Measurements from ENCODE around the gene ABCA8. TPM values are rescaled to one million over a fixed set of nuclear protein-coding genes. Genes with fewer than 3 reads are reported as not detected.
"Not testable (repeated sequence)": the region's sequence is repeated elsewhere in the genome, so short reads cannot be mapped to it uniquely, and the experiment has no call there.

ABCA8 gene, protein sequence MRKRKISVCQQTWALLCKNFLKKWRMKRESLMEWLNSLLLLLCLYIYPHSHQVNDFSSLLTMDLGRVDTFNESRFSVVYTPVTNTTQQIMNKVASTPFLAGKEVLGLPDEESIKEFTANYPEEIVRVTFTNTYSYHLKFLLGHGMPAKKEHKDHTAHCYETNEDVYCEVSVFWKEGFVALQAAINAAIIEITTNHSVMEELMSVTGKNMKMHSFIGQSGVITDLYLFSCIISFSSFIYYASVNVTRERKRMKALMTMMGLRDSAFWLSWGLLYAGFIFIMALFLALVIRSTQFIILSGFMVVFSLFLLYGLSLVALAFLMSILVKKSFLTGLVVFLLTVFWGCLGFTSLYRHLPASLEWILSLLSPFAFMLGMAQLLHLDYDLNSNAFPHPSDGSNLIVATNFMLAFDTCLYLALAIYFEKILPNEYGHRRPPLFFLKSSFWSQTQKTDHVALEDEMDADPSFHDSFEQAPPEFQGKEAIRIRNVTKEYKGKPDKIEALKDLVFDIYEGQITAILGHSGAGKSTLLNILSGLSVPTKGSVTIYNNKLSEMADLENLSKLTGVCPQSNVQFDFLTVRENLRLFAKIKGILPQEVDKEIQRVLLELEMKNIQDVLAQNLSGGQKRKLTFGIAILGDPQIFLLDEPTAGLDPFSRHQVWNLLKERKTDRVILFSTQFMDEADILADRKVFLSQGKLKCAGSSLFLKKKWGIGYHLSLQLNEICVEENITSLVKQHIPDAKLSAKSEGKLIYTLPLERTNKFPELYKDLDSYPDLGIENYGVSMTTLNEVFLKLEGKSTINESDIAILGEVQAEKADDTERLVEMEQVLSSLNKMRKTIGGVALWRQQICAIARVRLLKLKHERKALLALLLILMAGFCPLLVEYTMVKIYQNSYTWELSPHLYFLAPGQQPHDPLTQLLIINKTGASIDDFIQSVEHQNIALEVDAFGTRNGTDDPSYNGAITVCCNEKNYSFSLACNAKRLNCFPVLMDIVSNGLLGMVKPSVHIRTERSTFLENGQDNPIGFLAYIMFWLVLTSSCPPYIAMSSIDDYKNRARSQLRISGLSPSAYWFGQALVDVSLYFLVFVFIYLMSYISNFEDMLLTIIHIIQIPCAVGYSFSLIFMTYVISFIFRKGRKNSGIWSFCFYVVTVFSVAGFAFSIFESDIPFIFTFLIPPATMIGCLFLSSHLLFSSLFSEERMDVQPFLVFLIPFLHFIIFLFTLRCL (N-terminal part only)
- total RNA-seq: 34.1 and 37.0 TPM in 2 replicates
- long read RNA-seq, transcript ABCA8-206 (6 exons, 1,502 nt): major isoform, 8 of 81 reads
- long read RNA-seq, transcript ABCA8-202 (7 exons, 1,622 nt): minor isoform, 5 of 81 reads
- long read RNA-seq, partial matches to known transcripts: 60 of 81 reads
- long read RNA-seq, other reads (novel, unspliced or antisense): 8 of 81 reads

DNA sequence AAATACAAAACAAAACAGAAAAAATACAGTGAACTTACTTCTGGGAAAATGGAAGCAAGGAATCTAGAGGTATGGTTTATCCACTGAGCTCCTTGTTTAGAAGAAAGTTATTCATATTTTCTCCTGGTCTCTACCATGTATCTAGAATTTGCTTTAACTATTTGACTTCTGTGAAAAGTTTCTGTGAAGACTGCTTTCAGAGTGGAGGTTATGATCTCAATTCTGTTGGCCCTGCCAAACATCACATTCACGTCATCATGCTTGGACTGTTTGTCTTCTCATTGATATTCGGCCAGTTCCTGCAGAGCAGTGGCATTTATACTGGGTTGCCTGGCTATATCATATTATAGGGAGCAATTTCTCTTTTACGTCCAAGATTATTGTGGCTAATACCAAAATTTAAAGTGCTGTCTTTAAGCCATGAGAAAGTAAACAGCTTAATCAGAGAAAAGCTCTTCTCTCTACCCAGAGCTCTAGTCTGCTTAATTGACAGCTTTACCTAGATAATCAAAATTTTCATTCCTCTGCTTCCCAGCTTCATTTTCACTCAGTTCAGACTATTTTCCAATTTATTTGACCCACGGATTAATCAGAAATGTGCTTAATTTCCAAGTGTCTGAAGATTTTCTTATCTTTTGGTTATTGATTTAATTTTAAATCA lies at the start of gene ABCA8:
TSS of gene ABCA8 (minus strand) at position 212 of the 661 bp plus-strand sequence. CDS start 13,358 bp downstream, outside the sequence.
- peak within 1 kb of the TSS; percentile 90 for H3K27ac Mint-ChIP-seq (ENCODE audit: unreplicated experiment)
- no peaks in the 10 kb centered on the region for H3K9me3 Mint-ChIP-seq (ENCODE audit: unreplicated experiment)
- DNase-seq (ENCODE audit: extremely low spot score, unreplicated experiment): no peak
- peak within 1 kb of the TSS; percentile 75 for H3K4me3 Mint-ChIP-seq (ENCODE audit: unreplicated experiment)
- TF ChIP-seq, protein P1, sequence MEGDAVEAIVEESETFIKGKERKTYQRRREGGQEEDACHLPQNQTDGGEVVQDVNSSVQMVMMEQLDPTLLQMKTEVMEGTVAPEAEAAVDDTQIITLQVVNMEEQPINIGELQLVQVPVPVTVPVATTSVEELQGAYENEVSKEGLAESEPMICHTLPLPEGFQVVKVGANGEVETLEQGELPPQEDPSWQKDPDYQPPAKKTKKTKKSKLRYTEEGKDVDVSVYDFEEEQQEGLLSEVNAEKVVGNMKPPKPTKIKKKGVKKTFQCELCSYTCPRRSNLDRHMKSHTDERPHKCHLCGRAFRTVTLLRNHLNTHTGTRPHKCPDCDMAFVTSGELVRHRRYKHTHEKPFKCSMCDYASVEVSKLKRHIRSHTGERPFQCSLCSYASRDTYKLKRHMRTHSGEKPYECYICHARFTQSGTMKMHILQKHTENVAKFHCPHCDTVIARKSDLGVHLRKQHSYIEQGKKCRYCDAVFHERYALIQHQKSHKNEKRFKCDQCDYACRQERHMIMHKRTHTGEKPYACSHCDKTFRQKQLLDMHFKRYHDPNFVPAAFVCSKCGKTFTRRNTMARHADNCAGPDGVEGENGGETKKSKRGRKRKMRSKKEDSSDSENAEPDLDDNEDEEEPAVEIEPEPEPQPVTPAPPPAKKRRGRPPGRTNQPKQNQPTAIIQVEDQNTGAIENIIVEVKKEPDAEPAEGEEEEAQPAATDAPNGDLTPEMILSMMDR (IDR thresholded peaks at IDR 0.05): no peak
- H3K27me3 Mint-ChIP-seq (ENCODE audit: unreplicated experiment): no peaks in the 10 kb centered on the region
- H3K4me1 Mint-ChIP-seq (ENCODE audit: unreplicated experiment): peaks cover 28% of the 10 kb centered on the region
- peaks cover 3% of the 10 kb centered on the region for H3K36me3 Mint-ChIP-seq (ENCODE audit: unreplicated experiment)

DNA sequence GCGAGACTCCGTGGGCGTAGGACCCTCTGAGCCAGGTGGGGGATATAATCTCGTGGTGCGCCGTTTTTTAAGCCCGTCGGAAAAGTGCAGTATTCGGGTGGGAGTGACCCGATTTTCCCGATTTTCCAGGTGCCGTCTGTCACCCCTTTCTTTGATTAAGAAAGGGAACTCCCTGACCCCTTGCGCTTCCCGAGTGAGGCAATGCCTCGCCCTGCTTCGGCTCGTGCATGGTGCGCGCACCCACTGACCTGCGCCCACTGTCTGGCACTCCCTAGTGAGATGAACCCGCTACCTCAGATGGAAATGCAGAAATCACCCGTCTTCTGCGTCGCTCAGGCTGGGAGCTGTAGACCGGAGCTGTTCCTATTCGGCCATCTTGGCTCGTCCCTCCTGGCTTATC lies 49.6 kb upstream of the ABCA8 start:
- not testable (repeated sequence) for H3K4me3 Mint-ChIP-seq (ENCODE audit: unreplicated experiment); H3K9me3 Mint-ChIP-seq (ENCODE audit: unreplicated experiment); H3K36me3 Mint-ChIP-seq (ENCODE audit: unreplicated experiment); H3K4me1 Mint-ChIP-seq (ENCODE audit: unreplicated experiment); H3K27ac Mint-ChIP-seq (ENCODE audit: unreplicated experiment); DNase-seq (ENCODE audit: extremely low spot score, unreplicated experiment); H3K27me3 Mint-ChIP-seq (ENCODE audit: unreplicated experiment)

DNA sequence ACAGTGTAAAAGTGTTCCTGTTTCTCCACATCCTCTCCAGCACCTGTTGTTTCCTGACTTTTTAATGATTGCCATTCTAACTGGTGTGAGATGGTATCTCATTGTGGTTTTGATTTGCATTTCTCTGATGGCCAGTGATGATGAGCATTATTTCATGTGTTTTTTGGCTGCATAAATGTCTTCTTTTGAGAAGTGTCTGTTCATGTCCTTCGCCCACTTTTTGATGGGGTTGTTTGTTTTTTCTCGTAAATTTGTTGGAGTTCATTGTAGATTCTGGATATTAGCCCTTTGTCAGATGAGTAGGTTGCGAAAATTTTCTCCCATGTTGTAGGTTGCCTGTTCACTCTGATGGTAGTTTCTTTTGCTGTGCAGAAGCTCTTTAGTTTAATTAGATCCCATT lies 44.6 kb upstream of the ABCA8 start:
- H3K4me3 Mint-ChIP-seq (ENCODE audit: unreplicated experiment); H3K27me3 Mint-ChIP-seq (ENCODE audit: unreplicated experiment); H3K36me3 Mint-ChIP-seq (ENCODE audit: unreplicated experiment); H3K9me3 Mint-ChIP-seq (ENCODE audit: unreplicated experiment); H3K4me1 Mint-ChIP-seq (ENCODE audit: unreplicated experiment); DNase-seq (ENCODE audit: extremely low spot score, unreplicated experiment); H3K27ac Mint-ChIP-seq (ENCODE audit: unreplicated experiment): not testable (repeated sequence)

DNA sequence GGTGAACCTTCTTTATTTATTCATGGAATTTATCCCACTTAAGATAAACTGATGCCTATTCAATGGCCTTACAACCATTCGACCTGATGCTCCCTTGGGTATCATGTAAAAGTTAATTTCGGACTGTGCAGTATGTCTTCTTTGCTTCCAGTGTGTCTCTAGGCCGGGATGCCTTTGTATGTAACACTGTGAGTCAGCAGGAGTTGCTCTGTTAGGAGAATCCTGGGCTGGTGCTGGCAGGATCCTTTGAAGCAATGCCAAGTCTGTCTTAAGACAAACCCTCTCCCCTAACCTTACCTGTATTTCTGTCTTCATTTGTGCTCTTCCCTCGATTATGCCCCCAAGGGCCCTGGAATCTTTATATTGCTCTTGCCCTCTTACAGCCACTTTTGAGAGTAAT lies 37.9 kb upstream of the ABCA8 start:
- TF ChIP-seq, protein P1 (IDR thresholded peaks at IDR 0.05): no peak
- no peak overlapping the region for H3K4me3 Mint-ChIP-seq (ENCODE audit: unreplicated experiment)
- H3K27ac Mint-ChIP-seq (ENCODE audit: unreplicated experiment): no peak overlapping the region
- DNase-seq (ENCODE audit: extremely low spot score, unreplicated experiment): no peak
- H3K4me1 Mint-ChIP-seq (ENCODE audit: unreplicated experiment): no peaks in the 10 kb centered on the region
- H3K36me3 Mint-ChIP-seq (ENCODE audit: unreplicated experiment): no peaks in the 10 kb centered on the region
- H3K27me3 Mint-ChIP-seq (ENCODE audit: unreplicated experiment): no peaks in the 10 kb centered on the region
- peaks cover 9% of the 10 kb centered on the region for H3K9me3 Mint-ChIP-seq (ENCODE audit: unreplicated experiment)

DNA sequence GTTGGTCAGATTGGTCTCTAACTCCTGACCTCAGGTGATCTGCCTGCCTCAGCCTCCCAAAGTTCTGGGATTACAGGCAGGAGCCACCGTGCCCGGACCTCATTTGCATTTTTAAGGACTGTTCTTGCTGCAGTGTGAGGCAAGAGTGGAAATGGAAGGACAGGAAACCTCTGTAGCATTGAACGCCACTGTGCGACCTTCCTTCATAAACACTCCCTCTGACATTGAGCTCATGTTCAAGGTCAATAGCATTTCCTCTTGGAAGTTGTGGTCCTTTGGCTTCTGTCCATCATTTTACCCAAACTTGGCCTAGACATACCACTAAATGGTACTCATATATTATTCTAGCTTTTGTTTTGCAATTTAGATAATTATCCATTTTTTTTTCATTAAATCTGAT lies 32.8 kb upstream of the ABCA8 start:
- TF ChIP-seq, protein P1 (IDR thresholded peaks at IDR 0.05): no peak
- peaks cover 4% of the 10 kb centered on the region for H3K9me3 Mint-ChIP-seq (ENCODE audit: unreplicated experiment)
- H3K4me1 Mint-ChIP-seq (ENCODE audit: unreplicated experiment): no peaks in the 10 kb centered on the region
- H3K27ac Mint-ChIP-seq (ENCODE audit: unreplicated experiment): no peak overlapping the region
- no peaks in the 10 kb centered on the region for H3K27me3 Mint-ChIP-seq (ENCODE audit: unreplicated experiment)
- no peaks in the 10 kb centered on the region for H3K36me3 Mint-ChIP-seq (ENCODE audit: unreplicated experiment)
- H3K4me3 Mint-ChIP-seq (ENCODE audit: unreplicated experiment): no peak overlapping the region
- no peak for DNase-seq (ENCODE audit: extremely low spot score, unreplicated experiment)

All from osteocyte (in vitro differentiated cells).